Heart right ventricle (tissue), 16 donors: Measurements from ENCODE around the gene FLNC. TPM values are rescaled to one million over a fixed set of nuclear protein-coding genes. Genes with fewer than 3 reads are reported as not detected.

Experiments
- ATAC-seq, 8 donors: fragments of 200-7000 bp; cut with Tn5 transposase; one replicate each; pipeline ENCODE4 v1.9.1; 2020; ENCODE audit warnings: mild to moderate bottlenecking in 8 of 8, moderate library complexity in 8 of 8, moderate number of reproducible peaks in 1 of 8
- DNase-seq, 2 donors: peaks; one replicate each; pipeline ENCODE4 v3.0.0-alpha.2; 2020
- H3K27ac ChIP-seq, 10 donors: fragments of 200-600 bp; sonication (generic) in 2 of 10; one replicate each; pipeline versions ENCODE4 v1.5.0 to v1.8.0; 2020 to 2022; ENCODE audit warnings: mild to moderate bottlenecking in 3 of 10
- H3K27me3 ChIP-seq, 7 donors: fragments of 200-600 bp; one replicate each; pipeline ENCODE4 v1.8.0; 2021 to 2022; ENCODE audit warnings: mild to moderate bottlenecking in 2 of 7
- H3K36me3 ChIP-seq, 9 donors: fragments of 200-600 bp; sonication (generic) in 1 of 9; one replicate each; pipeline versions ENCODE4 v1.5.0 to v1.8.0; 2020 to 2022; ENCODE audit warnings: mild to moderate bottlenecking in 2 of 9
- H3K4me1 ChIP-seq, 9 donors: fragments of 200-600 bp; sonication (generic) in 1 of 9; one replicate each; pipeline versions ENCODE4 v1.5.0 to v1.8.0; 2020 to 2022; ENCODE audit warnings: mild to moderate bottlenecking in 4 of 9
- H3K4me3 ChIP-seq, 10 donors: fragments of 200-600 bp; sonication (generic) in 2 of 10; one replicate each; pipeline versions ENCODE4 v1.5.0 to v1.8.0; 2020 to 2022; ENCODE audit warnings: mild to moderate bottlenecking in 7 of 10, moderate library complexity in 2 of 10
- H3K9me3 ChIP-seq, 11 donors: fragments of 200-600 bp in 10 of 11; sonication (generic) in 2 of 11; one replicate each; pipeline versions ENCODE4 v1.5.0 to v1.8.0; 2013 to 2022; ENCODE audit warnings: mild to moderate bottlenecking in 2 of 11, control low read depth in 1 of 11, moderate library complexity in 1 of 11
- WGBS, 2 donors: extraction: QIAGEN DNeasy Blood & Tissue Kit; methylation state at CpG; one replicate each; pipeline ENCODE4 v1.1.7; 2013; ENCODE audit warnings: inconsistent platforms in 1 of 2; 5-methylcytosine and 5-hydroxymethylcytosine counted together
- intact Hi-C, 10 donors: fragments of 100-400 bp; cut with DNase I; formaldehyde crosslinking; loops; one replicate each; pipeline versions ENCODE4 v1.11.1 to v1.14.2; 2022
- polyA plus RNA-seq, 2 donors: library from polyadenylated mRNA; stranded (reverse); fragments of 200-250 nt; gene quantifications; one replicate each; pipeline ENCODE4 v1.2.3, GENCODE V29; 2013
- total RNA-seq, 10 donors: library from RNA; stranded (reverse); fragmentation: NEBNext Ultra II Directional in 3 of 10; extraction: Animal tissue kit (Norgen Biotek cat#: 25700) in 3 of 10; gene quantifications; one replicate each; pipeline versions ENCODE4 v1.2.1 to v1.2.4, GENCODE V29; 2021 to 2023
- TF ChIP-seq, protein P1 (sequence below), 9 donors: fragments of 200-600 bp; sonication (generic) in 2 of 9; IDR thresholded peaks; one replicate each; pipeline versions ENCODE4 v1.5.0 to v1.8.0; 2021 to 2022; ENCODE audit warnings: antibody characterized with exemption in 9 of 9, mild to moderate bottlenecking in 5 of 9, moderate library complexity in 1 of 9
- donor health status: Arrhythmogenic right ventricular cardiomyopathy.
- donor health status: ischemic (EF 13 %, LVEDD 7.1; RV severe dilation, severe dysfunction).
- donor health status: healthy with polysubstance abuse.
- donor health status: DM: no; HTN: yes; CAD: no.
- donor health status: DM: no; HTN: no; CAD: no.
- donor health status: ischemic (EF 25% LVEDD 6.9; RV normal size, moderate dysfunction).
- donor health status: ischemic (EF 25% LVEDD 5.7; RV mildly dilated, moderate dysfunction).
- donor health status: healthy.
- donor health status: DM: yes; HTN: yes; CAD: no.
- donor health status: Ischemic cardiomyopathy.
- donor health status: ischemic (EF 35%, LVEDD 5.7; RV mildly dilated, moderate dysfunction).
- donor health status: nonischemic (EF 11% LVEDD 7.7; RV severe dilation, severe dysfunction).
- donor health status: DM: yes; HTN: yes; CAD: no.
- donor health status: PGD.
- donor health status: ischemic (EF 29% LVEDD 5.4; RV normal size, mild dysfunction).
- donor health status: nonischemic (EF 23%, LVEDD 6.1; RV moderate dilation, normal function).

The FLNC gene
- total and polyA plus RNA-seq, 12 donors = 223 to 2,445 (median 1,163) TPM

DNA sequence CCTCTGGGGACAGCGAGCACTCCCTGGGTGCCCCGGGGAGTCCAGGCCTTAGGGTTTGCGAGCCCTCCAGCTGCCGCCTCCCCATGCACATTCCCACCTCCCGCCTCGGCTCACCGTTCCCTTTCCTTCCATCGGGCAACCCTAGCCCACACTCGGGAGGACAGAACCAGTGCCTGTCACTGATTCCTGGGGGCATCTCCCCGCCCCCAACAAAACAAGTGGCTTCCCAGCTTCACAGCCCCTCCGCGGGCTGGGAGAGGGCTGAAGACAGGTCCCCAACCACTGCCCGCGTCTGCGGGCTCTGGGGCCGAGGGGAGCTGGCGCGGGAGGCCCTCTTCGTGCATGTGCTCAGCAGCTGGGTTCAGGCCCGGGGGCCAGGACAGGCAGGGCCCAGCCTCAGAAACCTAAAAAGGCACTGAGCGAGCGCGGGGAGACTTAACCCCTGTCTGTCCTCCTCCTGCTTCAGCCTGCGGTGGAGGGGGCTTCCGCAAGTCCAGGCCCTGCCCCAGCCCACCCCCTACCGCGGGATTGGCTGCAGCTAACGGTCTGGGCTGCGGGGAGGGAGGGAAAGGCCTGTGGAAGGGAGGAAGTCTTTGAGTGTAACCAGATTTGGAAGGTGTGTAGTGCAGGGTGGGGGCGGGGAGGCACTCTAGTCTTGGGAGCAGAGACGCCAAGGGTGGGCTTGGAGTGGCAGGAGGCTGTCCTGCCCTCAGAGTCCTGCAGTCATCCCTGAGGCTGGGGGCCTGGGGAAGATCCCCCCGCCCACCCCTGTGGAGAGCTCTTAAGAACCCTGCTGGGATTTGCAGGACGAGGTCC lies 1.2 kb downstream of the FLNC start:
- Histone ChIP-seq H3K9me3 (no peaks in the 10 kb centered on the region), H3K4me3 (peak overlapping the region; percentile 55 to 92 (median 72)), H3K27me3 (peaks cover 0 to 46% (median 0%) of the 10 kb centered on the region in 7 donors), H3K4me1 (peaks cover 25 to 86% (median 59%) of the 10 kb centered on the region in 9 donors), H3K36me3 (peaks cover 0 to 30% (median 3%) of the 10 kb centered on the region in 9 donors), H3K27ac (peak overlapping the region; percentile 86 to 99 (median 94))
- DNase-seq = peak; percentile 69 to 76
- TF ChIP-seq, protein P1, sequence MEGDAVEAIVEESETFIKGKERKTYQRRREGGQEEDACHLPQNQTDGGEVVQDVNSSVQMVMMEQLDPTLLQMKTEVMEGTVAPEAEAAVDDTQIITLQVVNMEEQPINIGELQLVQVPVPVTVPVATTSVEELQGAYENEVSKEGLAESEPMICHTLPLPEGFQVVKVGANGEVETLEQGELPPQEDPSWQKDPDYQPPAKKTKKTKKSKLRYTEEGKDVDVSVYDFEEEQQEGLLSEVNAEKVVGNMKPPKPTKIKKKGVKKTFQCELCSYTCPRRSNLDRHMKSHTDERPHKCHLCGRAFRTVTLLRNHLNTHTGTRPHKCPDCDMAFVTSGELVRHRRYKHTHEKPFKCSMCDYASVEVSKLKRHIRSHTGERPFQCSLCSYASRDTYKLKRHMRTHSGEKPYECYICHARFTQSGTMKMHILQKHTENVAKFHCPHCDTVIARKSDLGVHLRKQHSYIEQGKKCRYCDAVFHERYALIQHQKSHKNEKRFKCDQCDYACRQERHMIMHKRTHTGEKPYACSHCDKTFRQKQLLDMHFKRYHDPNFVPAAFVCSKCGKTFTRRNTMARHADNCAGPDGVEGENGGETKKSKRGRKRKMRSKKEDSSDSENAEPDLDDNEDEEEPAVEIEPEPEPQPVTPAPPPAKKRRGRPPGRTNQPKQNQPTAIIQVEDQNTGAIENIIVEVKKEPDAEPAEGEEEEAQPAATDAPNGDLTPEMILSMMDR (IDR thresholded peaks at IDR 0.05) = no peak
- intact Hi-C loops = loop anchor here in 2 of 10 donors (2.0 to 5.0 kb wide), 3 partner anchors 31 to 93 kb away; partner anchors contain the start of genes ATP6V1F (in 1 of the 2) and CALU (in 1 of the 2)
- peak; percentile 6 to 50 (median 18) for ATAC-seq
- WGBS, 2 donors = 7 to 15% methylated on average over 33 of the region's 33 CpGs

DNA sequence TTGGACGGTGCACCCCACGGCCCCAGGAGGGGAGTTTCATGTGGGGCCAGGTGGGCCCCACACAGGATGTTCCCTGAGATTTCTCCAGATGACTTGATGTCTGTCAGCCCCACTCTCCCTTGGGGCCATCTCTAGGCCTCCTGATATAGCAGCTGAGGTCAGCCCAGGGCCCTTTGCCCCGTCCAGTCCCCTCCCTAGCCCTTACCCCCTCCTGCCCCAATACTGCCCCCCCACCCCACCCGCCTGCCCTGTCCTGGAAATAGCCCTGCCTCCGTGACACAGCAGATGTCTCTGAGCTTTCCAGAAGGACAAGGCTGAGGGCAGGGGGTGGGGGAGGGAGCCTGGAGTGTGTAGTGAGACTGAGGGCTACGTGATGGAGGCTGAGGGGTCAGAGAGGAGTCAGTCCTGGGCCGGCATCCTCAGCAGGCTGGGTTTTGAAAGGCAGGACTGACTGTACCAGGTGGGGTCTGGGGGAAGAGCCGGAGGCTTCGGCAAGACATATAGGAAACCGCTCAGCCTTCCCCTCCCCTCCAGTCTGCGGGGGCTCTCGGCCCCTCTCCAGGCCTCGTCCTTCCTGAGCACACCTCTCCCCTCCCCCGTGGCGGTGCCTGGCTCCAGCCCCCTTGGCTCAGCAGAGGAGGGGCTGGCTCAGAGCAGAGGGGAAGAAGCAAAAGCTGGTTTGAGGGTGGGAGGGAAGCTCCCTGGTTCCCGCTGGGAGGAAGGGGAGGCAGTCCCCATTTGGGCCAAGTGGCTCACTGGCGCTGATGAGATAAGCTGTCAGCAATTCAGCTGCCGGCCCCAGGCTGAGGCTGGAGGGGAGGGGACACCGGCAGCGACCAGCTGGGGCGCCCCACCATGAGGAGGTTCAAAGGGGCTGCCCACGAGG lies 2.0 kb downstream of the FLNC start:
- intact Hi-C loops = loop anchor here in 2 of 10 donors (2.0 to 5.0 kb wide), 3 partner anchors 31 to 93 kb away; partner anchors contain the start of genes ATP6V1F (in 1 of the 2) and CALU (in 1 of the 2)
- peak; percentile 66 to 72 for DNase-seq
- peak; percentile 4 to 45 (median 14) for ATAC-seq
- Histone ChIP-seq H3K27ac (peak overlapping the region; percentile 86 to 99 (median 94)), H3K9me3 (no peaks in the 10 kb centered on the region), H3K4me1 (peaks cover 20 to 90% (median 60%) of the 10 kb centered on the region in 9 donors), H3K27me3 (peaks cover 0 to 46% (median 0%) of the 10 kb centered on the region in 7 donors), H3K36me3 (peaks cover 0 to 39% (median 9%) of the 10 kb centered on the region in 9 donors), H3K4me3 (peak overlapping the region; percentile 55 to 92 (median 72))
- WGBS, 2 donors = 9 to 12% methylated on average over 22 of the region's 22 CpGs
- TF ChIP-seq, protein P1 (IDR thresholded peaks at IDR 0.05) = no peak

DNA sequence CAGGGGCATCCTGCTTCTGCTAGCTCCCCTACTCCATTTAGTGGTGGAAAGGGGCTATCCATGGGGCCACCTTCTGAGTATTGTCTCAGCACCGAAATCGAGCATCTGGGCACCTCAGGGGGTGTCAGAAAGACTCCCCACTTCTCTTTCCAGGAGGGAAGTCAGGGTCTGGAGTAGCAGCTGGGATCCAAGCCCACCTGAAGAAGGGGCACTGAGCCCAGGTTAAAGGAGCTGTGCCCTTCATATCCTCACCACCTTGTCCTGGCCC lies 2.6 kb downstream of the FLNC start:
- H3K36me3 ChIP-seq = peaks cover 0 to 45% (median 14%) of the 10 kb centered on the region in 9 donors
- H3K27me3 ChIP-seq = peaks cover 0 to 46% (median 0%) of the 10 kb centered on the region in 7 donors
- WGBS, 2 donors = 17 to 19% methylated on average over 2 of the region's 2 CpGs
- no peaks in the 10 kb centered on the region for H3K9me3 ChIP-seq
- TF ChIP-seq, protein P1 (IDR thresholded peaks at IDR 0.05) = no peak
- DNase-seq (no peak), ATAC-seq (no peak)
- peaks cover 20 to 93% (median 60%) of the 10 kb centered on the region in 9 donors for H3K4me1 ChIP-seq
- H3K27ac ChIP-seq = peak overlapping the region; percentile 86 to 99 (median 94)
- intact Hi-C loops = loop anchor here in 1 of 10 donors (5.0 kb wide), 1 partner anchor 91 kb away; no protein-coding TSS in a partner anchor
- H3K4me3 ChIP-seq = peak overlapping the region; percentile 3 to 92 (median 72)
